HG03039 (cell line): Measurements from ENCODE around the gene PTPRM.

Source experiments
- ATAC-seq: cut with Tn5 transposase; IDR thresholded peaks from one replicate; pipeline ENCODE4 v1.9.1; 2021; ENCODE audit warnings: mild to moderate bottlenecking, moderate library complexity; ENCODE audit not compliant: unreplicated experiment

The PTPRM gene

DNA sequence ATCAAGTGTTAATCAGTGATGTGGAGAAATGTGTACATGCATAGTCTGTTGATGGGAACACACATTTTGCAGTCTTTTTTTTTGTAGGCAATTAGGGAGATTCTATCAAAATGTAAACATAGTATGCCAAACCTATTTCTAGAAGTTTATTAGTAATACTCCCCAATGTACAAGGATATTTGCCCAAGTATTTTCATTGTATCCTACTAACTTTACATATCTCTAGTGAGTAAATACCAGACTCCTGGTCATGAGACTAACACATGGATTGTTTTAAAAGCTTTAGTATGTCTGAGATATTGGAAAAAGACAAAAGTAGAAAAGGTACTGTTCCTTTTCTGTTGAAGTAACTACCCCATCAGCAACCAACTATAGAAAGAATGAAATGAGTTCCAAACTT, 513.0 kb downstream of the PTPRM start:
- ATAC-seq = no peak

GRCh38 chr18:8081267-8081666, 514.2 kb downstream of the PTPRM start:
- ATAC-seq = no peak

DNA sequence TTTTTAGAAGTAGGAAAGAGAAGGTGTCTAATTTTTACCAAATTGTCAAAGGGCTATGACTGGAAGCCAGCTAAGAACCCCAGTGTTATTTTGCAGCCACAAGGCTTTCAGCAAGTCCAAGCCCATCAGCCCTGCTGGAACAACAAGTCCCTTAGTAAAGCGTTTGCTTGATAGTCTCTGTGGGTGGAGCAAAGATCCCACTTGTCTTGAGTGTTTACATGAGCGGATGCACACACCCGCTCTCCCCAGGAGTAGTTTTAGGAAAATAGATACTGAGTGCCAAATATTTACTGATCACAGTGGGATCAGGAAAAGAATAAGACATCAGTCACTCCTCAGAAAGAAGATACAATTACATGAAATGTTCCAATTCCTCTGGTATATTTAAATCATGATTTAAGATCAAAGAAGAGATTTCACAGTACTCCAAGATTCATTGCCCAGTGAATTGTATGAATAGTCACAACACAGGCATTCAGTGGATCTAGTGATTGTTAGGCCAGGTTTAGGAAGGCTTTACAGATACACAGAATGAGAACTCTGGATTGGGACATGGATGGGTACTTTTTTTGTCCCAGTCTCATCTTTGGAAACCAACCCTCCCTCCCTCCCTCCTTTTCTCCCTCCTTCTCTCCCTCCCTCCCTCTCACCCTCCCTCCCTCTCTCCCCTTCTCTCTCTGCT, 514.9 kb downstream of the PTPRM start:
- no peak for ATAC-seq

DNA sequence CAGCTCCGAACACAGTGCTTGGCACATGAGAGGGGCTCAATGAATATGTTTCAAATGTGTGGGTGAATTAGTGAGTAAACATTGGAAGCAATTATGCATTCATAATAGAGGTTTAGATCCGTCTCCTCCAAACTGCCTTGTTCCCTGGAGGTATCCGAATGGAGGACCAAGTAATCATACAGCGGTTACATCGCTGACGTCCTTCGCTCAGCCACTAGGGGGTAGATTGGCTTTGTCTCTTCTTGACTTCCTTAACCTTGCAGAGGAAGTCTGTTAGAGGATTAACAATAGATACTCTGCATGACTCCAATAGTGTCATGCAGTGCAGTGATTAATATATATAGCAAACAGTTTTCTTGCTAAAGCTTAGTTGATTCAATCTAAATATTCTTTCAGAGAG, 517.0 kb downstream of the PTPRM start:
- no peak for ATAC-seq

GRCh38 chr18:8088626-8089025, 521.5 kb downstream of the PTPRM start:
- ATAC-seq = no peak

DNA sequence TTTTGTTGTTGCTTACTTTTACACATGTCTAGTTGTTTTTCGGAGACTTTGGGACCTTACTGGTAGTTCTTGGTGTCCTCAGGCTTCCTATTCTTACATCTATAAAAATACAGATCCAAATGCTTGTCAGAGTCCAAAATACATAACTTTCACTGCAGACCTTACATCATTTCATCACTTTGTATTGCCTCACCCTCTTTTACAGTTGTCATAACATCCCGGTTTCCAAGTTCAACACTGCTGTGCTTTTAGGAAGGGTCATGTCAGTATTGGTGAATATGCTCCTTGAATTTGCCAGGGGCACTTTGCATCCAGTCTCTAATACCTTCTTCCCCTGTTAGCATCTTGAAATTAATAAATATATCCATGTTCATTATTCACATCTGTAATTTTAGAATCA, 523.9 kb downstream of the PTPRM start:
- no peak for ATAC-seq

DNA sequence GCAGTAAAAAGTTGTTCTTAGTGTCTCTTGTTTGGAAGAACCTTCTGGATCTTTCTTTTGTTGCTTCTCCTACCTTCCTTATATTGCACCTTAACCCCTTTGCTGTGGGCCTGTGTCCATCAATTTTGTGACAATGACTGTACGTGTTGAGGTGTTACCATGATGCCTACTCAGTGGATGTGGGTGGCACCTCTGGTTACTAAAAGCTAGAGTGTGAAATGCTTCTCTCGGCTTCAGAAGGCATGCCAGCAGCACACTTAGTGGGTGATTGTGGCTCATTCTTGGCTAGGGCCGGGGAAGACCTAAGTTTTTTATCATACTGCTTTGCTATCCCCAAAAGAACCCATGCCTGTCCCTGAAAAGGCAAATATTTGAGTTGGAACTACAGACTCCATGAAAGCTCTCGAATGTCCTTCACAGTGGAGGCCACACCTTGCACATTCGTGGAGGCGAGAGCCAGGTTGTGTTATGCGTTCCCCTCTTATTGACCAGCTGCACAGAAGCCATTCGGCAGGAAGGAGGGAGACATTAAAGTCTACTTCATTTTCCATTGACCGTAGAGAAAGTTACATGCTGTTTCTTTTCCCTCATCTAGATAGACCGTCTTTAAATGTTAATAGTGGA, 528.9 kb downstream of the PTPRM start:
- no peak for ATAC-seq

DNA sequence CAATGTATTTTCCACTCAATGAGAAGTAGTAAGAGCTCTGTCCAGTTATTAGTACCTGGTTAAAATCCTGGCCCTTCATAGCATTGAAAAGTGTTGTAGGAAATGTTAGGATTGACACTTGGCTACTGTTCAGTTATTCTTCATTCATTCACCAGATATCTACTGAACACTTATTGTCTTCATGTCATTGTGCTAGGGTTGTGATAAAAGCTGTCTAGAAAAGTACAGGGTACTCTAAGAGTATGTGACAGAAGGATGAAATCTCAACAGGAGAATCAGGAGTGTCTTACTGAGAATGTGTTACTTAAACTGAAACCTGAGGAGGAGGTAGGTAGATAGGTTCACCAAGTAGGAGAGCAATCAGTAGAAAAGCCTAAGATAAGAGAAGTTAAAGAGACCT, 530.3 kb downstream of the PTPRM start:
- no peak for ATAC-seq

- ATAC-seq = no peak
Observed at GRCh38 chr18:8097927-8098326, 530.8 kb downstream of the PTPRM start.

DNA sequence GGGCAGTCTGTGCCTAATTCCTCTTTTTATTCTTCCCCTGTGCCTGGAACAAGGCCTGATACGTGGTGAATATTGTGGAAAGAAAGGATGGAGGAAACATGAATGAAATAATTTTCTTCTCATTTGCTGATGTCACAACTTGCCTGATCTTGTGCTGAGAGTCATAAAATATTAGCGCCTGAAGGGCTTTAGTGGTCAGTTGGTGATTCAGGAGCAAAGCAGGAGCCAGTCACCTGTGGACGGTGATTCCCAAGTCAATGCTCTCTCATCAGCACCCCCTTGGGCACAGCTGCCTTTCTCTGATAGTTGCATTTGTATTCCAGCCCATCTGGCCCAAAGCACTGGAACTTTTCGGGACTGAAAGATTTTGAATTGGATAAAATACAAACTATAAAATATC, 539.5 kb downstream of the PTPRM start:
- ATAC-seq = no peak

DNA sequence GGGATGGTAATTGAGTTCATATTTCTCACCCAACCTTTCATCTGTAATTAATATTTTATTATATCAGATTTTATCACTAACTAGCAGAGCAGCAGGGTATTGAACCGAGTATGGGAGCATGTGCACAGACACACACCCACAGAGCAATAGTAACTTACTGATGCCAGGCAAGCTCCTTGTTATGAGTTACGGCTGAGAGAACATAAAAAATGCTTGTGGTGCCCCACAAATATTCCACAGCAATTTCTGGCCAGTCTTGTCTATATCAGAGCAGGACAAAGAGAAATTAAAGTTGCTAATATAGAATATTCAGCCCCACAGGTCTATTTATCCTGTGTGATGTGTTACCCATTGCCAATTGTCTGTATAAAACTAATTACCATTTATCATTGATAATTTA, 540.3 kb downstream of the PTPRM start:
- ATAC-seq = no peak

DNA sequence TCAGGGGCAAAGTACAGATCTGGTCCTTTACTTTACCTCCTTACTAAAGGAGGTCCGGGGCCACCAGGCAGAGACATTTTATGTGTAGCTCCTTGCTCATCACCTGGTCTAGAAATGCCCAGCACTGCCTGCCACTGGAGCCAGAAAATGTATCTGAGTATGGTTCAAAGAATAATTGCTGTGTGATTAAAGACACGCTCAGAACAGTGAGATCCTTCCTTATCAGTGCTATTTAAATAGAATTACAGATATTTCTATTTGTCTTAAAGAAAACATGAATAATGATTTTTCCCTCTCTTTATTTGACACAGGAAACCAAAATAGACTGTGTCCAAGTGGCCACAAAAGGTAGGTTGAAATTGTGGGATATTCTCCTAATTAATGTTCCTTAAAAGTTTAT, 547.4 kb downstream of the PTPRM start:
- no peak for ATAC-seq

DNA sequence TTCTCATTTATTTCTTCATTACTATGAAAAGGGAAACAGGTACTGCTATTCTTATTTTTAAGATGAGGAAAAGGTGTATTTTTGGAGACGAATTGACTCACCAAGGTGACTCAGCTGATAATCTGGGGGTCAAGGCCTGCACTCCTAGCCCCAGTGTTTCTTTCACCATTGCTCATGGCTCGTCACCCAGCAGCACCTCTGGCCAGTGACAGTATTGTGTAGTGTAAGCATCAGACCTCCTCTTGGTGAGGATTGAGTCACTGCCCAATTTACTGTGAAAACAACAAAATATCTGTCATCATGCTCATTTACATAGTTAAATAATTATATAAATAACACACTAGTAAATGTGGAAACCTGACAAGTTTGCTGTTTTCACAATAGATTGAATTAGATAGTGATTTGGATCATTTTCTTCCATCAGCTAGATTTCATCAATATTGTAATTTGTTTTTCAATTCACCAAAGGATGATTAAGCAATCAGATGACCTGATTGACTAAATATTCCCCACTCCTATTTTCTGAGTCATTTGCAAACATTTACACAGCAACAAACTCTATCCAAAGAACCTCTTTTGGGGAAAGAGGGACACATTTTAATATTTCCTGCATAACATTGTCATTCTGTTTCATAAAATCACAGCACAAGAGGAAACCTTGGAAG, 549.4 kb downstream of the PTPRM start:
- ATAC-seq = no peak

GRCh38 chr18:8117006-8117371, 549.9 kb downstream of the PTPRM start:
- no peak for ATAC-seq

DNA sequence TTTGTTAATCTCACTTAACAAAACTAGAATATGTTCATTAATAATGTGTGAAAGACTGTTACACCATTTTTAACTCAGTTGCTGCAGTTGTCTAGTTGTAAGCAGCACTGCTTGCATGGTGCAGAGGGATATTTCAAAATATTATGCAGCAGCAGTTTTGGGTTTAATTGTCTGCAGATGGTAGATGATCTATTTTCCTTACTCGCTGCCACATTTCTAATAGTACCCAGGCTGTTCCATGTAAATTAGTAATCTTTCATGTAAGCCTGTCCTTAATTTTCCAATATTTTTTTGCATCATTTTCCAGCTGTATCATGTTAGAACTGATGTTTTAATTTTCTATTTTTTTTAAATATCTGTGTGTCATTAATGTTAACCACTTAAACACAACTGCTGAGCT, 554.0 kb downstream of the PTPRM start:
- no peak for ATAC-seq

- ATAC-seq = no peak
Observed at GRCh38 chr18:8121942-8122480, 554.9 kb downstream of the PTPRM start.

DNA sequence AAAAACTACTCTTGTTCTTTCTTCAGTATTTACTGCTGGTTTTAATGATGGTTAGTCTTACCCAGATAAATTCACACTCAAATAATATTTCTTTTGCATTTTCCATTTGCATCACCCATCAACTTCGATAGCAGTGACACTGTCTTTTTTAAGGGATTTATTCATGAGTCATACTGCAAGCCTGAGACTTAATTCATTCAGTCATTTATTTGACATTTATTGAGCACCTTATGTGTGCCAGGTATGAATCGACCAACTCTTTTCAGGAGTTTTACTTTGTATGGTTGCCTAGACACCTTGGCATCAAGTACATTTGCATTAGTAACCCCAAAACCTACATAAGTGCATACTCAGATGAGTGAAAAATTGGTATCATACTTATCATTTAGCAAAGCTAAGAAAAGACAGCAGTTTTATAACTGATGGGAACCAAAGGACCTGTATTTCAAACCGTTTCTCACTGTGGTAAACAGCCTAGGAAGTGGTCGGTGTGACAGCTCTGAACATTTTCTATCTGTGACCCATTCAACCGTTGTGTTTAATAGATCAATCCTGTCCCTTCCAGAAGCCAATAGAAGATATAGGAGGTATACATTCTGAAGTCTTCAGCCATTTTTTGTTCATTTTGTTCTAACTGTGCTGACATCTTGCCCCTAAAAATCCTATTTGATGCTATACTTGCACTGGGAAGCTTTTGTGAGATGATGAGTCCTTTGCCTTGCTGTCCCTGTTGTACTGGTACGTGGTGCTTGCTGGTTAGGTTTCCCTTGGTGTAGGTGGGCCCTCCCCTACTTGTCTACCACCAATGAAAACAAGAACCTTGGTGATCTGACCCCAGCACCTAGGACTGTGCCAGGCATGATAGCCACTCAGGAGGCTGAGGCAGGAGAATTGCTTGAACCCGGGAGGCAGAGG, 557.4 kb downstream of the PTPRM start:
- no peak for ATAC-seq

DNA sequence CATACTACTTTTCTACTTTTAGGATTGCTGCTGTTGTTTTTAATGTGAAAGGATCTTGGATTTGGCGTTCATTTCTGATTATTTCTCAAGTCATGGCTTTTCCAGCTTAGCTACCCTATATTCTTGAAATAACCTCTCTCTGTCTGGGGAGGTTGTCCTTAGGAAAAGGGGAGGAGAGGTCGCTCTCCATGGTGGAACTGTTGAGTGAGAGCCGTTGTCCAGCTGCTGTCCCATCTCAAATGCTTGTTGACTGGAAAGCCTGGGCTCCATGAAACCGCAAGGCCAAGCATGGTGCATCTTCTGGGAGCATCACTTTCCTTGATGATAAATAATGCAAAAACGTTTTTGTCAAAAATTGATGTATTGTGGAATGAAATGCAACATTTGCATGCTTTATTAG, 563.0 kb downstream of the PTPRM start:
- no peak for ATAC-seq

DNA sequence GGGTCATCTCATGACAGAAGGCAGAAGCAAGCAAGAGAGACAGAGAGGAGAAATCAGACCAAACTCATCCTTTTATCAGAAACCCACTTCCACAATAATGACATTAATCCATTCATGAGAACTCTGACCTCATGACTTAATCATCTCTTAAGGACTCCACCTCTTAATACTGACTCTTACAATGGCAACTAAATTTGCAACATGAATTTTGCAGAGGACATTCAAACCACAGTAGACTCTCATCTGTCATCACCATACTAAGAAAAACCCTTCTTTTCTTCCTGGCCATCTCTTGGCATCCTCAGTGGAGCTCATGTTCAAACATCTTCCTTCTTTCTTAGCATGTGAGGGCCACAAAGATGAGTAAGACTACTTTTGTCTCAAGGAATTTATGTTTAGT, 565.9 kb downstream of the PTPRM start:
- ATAC-seq = no peak

GRCh38 chr18:8133888-8134287, 566.8 kb downstream of the PTPRM start:
- no peak for ATAC-seq

DNA sequence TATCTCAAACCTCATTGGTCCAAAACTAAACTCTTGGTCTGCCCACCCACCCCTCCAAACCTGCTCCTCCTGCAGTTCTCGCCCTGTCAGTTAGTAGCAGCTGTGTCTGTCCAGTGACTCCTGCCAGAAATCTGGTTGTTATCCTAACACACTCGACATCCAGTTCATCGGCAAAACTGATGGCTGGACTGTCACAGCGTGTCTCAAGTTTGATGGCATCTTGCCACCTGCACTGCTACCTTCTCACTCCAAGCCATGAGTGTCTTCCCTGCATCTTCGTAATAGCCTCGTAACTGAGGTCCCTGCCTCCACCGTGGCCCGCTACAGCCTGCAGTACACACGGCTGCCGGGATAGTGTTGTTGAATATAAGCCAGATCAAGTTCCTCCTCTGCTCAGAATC, 572.0 kb downstream of the PTPRM start:
- ATAC-seq = no peak
